Bone marrow (tissue), 2 donors: Measurements from ENCODE around the gene RBM8A.

Experiments
- DNase-seq, 2 donors: peaks; one replicate each; lab custom pipeline; 2025; lab: John Stamatoyannopoulos, UW

RBM8A gene

DNA sequence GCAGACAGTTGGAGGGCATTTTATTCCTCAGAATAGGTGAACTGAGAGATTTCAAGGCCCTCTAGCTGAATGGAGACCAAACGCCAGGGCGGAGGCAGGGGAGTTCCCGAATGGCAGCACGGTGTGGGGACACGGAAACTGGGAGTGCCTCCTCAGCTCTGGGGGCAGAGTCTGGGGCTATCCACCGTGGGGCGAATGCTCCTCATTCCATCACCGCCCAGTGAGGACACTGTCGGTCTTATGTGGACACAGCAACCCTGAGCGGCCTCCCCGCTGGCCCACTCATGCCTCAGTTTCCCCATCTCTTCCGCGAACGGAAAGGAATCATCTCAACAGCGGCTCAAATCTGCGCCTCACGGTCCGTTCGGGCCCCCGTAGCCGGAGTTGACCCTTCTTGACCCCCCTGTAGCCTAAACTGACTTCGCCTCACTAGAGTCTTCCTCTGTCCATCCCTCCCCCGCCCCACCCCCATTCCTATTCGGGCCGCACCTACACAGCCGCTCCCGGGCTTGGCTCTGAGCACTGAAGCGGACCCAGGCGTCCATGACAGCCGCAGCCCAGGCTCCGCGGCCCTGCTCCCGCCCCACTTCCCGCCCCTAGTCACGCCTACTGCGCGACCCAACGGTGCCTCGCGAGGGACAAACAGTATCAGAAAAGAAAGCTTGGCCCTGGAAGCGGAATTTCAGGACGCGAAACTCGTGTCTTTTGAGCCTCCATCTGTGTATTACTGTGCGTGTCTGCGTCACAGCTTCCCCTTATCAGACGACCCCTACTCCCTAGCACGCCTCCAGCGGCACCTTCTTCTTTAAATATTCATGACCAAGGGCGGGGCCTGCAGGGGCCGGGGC is 8.9 kb downstream of the RBM8A start, which contains the start of gene PEX11B:
Gene PEX11B, minus strand, starts transcription at position 574 of the 848 bp plus-strand sequence. Its CDS starts 29 bp downstream, at position 545.
- DNase-seq, result peak; percentile 77 to 98

DNA sequence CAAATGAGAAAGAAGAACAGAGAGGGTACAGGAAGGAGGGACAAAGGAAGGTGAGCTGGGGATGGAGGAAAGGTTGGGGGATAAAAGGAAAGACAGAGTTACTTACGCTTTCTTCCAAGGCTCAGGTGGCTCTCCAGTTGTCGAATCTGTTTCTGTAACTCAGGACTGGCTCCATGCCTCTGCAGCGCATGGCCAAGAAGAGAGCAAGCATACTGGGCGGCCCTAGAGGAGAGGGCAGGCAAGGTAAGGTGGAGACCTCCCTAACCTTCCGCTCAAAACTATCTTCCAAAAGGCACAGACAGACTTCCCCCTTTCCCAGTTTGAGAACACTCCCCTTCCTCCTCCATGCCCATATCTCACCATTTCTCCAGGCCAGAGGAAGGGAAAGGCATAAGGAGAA is 9.7 kb downstream of the RBM8A start:
- no peak for DNase-seq

DNA sequence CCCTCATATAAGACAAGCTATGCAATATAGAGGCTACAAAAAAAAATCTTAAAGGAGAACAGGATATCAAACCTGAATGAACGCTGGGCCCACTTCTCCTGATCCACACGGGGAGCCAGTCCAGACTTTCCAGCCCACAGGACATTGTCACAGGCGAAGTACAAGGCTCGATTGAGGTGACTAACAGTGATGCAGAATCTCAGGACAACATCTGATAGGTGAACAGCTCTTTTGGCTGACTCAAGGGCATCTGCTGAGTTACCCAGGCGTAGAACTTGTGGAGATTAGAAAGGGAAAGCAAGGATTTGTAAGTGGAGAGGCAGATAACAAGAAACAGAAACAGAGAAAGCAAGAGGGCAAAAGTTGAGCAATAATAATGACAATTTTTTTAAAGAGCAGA is 10.5 kb downstream of the RBM8A start:
- DNase-seq, result no peak

DNA sequence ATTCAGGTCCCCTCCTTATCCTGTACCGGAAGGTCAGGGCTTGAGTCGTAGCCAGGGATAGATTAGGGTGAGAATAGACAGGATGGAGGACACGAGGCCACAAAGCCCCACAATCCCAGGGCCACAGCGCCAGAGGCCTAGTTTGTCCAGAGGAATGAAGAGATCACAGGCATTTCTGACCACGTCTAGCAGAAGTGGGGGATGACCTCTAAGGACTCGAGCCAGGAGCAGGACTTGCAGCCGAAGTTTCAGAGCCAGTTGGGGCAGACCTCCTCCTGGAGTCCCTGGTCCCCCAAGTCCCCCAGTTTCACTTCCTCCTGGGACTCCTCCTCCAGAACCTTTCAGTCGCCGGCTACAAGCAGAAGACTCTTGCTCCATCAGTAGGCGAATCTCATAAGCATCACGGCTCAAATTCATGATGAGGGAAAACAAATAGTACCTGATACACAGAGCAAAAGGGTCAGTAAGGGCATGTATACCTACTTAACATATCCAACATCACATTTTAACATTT is 15.1 kb downstream of the RBM8A start:
- DNase-seq, result no peak

DNA sequence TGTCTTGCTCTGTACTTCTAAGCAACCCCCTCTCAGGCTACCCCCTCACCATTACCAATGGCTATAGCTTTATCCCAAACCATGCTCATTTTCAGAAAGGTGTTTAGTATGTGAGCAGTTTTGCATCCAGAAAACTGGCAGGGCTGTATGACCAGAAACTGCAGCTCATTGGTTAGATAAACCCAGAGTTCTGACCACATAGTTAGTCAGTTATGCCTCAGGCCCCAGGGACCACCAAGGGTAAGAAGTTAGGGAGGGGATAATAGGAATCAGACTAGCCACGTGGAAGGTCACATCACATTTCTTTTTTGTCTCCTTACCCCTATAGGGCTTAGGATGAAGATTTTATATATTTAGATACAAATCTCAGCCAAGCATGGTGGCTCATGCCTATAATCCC is 18.6 kb downstream of the RBM8A start:
- no peak for DNase-seq

DNA sequence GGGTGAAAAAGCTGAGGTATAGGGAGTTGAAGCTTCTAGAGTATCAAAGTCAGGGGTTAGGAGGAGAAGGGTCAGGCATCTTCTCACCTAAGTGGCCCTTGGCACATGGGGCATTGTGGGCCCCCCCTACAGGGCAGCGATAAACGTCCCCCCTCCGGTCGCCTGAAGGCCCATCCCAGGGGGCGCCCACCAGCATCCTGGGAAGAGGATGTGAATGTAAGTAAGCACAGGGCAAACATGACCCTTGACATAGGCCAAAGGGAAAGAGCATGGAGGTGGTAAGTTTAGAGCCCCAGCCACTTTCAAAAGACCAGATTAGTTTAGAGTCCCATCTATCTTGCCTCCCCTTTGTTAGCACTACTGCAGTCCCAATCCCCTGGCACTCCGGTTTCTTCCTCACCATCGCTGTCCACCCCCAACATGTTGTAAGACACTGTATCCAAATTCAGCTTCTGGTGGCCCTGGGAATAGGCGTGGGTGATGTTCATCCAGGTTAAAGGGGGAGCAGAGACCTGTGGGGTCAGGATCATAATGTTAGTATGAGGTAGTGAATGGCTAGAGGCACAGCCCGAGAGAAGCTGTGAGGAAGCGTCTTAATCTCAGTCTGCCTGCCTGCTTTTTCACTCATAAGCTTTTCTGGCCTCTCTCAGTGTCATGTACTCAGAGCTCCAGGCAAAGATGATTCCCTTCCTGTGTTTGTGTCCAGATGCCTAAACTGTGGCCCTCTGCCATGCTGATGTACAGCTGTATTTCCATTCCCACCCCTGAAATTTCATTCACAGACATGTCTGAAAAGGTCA is 20.1 kb downstream of the RBM8A start:
- no peak for DNase-seq

DNA sequence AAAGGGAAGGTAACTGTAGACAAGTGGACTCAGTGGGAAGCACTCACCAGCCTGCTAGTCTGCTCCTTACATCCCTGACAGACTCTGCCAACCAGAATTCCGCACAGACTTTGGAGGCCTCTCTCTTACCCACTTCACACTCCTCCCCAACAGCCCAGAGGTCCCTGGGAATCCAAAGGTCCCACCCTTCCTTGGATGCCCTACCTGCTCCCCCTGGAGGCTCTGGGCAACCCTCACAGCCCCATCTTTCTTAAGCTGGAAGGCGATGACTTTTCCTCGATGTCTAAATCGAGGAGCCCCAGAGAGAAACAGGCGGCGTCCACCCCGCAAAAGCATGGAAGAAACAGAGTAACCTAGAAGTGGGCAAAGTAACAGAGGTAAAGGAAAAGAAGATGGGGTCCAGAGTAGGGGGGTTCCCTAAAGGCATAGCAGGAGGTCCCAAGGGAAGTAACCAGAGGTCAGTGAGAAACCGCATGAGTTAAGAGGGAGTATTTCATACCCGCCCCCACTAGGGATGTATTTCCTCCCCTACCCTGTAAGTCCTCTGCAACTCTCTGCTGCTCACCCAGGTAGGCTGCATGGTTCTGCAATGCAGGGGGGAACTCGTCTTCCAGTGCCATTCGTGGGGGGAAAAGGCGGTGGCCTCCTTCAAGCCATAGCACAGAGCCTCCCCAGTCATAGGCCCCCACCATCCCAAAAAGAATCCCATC is 25.8 kb downstream of the RBM8A start:
- no peak for DNase-seq

DNA sequence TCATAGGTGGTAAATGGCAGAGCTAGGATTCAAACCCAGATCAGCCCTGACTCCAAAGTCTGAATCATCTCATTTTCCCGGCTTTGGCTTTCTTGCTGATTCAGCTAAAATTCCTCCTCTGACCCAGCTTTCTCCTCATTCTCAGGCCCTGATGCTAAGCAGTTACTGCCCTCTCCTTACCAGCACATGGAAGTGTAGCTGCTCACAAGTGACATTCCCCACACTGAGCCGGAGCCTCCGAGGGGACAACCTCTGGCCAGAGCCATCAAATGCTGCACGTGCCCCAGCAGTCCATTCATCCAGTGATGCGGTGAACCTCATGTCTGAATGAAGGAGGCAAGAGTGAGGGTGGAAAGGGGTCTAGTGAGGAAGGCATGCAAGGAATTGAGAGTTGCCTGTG is 28.5 kb downstream of the RBM8A start:
- no peak for DNase-seq

DNA sequence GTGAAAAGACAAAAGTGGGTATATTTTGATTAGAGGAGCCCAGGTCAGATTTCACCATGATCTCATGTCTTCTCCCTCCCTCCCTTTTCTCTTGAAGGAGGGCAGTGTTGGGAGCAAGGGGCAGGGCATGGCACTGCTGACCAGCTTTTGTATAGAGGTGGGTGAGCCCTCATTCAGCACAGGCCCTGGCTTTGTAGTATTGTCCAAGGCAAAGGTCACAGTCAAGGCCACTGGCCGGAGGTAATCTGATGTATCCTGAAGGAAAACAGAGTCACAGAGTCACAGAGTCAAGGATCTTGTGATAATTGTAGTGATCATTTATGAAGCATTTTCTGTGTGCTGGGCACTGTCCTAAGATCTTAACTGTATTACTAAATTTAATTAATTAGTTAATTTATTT is 29.3 kb downstream of the RBM8A start:
- DNase-seq, result no peak

DNA sequence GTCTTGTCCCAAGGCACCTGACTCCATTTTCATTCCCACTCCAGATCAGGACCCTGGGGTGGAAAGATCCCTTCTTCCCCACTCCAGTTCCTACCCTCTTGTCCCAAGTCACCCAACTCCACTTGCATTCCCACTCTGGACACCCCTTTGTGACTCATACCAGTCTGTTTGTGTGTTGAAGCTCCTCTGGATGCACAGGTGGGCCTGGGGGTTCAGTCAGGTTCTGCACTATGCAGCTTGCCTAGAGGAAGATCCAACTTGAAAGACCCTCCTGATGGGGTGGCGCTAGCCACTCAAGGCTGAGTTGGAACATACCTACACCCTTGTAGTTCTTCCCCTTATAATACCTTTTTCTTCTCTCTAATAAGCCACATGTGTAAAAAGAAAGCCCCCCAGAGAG is 31.8 kb downstream of the RBM8A start:
- DNase-seq, result no peak

DNA sequence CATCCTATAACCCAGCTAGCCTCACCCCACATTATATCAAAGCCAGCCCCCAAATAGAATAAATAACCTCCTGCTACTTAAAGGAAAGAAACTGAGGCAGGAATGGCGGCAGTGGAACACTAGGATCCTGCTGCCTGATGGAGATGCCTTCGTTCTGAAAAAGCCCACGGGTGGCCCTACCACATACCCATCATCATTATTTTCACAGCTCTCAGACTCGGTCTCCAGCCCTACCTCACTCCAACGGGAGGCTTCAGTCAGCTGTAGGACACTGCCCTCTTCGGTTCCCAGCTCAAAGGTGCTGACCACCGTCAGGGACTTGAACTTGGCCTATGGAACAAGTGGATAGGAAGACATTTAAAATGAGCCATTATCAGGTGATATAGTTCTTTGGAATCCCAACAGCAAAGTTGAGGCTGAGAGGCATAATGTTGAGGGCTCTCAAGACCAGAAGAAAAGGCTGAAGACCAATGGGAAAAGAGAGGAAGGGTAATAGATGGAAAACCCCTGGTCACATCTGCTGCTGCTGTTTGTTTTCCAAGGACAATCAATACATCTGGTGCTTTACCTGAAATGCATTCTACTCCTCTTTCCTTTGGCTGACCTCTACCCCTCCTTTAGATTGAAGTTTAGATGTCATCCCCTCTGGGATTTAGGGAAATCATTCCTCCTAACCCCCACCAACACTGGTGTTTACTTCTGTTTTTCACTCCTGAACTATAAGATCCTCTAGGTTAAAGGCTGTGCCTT is 33.8 kb downstream of the RBM8A start:
- DNase-seq, result no peak

DNA sequence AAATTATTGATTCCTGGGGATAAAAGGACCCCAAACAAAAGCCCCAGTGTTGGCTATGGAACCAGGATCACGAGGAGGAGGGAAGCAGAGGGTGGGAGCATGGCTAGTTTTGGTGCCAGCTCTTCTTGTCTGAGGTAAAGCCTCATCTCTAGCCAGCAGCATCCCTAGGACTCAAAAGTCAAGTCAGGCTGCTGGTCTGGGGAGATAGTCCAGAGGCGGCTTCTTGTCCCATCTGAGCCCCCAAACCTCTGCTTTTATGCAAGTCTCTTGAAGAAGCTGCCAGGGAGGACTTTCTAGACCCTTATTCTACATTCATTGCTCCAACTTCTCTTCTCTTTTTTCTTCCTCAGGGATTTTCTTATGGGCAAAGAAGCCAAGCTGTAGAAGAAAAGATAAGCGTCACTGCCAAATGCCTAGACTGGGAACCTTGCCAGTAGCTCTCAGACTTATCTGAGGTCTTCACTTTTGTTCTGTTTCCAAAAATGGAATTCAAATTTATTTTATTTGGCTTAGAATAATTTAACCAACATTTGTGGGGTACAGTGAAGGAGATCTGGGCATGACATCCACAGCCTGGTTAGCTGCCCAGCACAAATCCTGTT is 34.7 kb downstream of the RBM8A start:
- no peak for DNase-seq

DNA sequence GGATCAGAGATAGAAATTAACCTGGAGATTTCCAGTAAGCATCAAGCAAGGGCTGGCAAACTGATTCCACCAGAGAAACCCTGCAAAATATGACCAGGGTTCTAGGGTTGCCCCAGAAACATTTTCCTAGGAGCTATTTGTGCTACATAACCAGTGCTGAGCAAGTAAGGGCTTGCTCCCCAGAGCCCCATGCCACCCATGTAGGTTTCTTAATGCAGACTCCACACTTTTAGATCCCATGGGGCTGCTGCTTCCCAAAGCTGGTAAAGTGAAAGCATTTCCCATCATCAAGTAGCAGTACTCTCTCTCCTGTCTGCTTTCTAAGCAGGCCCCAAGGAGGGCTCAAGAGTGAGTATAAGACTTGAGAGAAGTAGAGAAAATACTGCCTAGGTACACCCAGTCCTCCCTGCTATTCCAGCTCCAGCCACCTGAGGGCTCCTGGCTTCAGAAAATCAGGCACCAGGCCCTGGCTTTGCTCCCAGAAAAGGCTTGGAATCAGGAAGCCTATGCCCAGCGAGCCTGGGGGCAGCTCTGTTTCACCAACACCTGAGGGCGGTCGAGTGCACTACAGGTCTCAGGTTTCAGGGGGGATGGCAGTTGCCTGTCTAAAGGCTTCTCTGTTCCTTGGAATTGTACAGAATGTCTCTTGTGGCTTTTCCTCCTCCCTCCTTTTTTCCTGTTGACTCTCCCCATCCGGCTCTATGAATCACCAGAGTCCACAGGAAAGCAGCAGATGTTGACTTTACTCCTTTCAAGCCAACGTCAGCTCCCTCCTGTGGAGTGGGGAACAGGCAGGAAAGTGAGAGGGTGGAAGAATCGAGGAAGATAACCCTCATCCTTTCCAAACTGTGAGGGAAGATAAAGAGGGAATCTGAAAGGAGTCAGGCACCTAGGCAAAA is 35.4 kb downstream of the RBM8A start:
- peak; percentile 8 to 62 for DNase-seq

DNA sequence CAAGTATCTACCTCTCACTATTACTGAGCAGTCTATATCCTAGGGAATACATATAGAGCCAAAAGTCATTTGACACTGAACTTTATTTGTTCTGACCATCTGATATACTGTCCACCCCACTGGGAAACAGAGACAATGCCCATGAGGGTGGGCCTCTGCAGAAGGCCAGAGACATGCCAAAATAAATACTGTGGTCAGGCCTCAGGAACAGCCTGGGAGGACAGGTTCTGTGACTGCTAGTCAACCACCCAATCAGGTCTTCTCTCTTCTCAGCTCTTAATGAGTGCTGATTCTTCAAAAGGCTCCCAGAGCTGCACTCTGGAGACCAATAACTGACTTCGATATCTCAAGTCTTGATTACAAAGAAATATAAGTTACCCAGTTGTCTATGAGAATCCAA is 36.1 kb downstream of the RBM8A start:
- no peak for DNase-seq

DNA sequence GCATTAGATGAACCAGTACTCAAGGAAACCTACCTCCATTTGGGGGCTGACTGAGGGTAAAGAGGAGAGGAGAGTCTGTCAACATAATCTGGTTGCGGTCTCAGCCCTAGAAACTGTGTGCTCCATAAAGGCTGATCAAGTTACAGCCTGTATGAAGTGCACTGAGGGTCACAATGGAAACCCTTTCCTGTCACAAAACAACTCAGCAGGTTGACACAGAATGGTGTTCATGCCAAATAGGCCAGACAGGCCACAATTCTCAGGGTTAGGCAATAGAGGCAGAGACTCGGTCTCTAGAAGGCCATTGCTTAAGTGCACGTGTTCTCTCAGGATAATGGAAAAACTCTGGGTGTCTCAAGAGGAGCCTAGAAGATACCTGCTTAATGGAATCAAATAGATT is 37.6 kb downstream of the RBM8A start:
- no peak for DNase-seq

DNA sequence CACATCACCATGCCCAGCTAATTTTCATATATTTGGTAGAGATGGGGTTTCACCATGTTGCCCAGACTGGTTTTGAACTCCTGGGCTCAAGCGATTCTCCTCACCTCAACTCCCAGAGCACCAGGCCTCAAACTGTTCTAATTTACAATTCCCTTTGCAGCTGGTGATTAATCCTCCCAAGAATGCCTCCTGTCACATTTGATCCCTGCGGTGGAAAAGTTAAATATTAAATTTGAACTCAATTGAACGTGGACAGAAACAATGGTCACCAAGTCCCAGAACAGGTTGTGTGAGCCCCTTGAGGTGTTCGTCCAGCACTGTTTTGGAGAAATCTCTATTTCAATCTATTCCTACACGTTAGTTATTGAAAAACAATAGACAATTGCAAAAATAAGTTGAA is 39.7 kb downstream of the RBM8A start:
- no peak for DNase-seq

DNA sequence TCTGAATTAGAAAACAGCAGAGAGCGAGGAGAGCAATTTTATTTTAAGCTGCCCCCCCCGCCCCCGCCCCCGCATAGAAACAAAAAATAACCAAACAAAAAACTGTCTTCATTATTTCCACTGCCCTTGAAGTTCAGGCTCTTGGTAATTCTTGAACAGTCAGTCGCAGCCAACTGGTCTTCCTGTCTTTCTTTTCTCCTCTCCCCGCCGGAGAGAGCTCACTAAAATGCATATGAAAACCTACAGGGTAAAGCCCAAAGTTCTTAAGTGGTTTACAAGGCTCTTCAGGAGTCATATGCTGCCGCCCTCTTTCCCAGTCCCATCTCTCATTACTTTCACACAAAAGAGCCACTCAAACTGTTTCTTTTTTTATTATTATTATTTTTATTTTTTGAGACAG is 40.5 kb downstream of the RBM8A start:
- no peak for DNase-seq

DNA sequence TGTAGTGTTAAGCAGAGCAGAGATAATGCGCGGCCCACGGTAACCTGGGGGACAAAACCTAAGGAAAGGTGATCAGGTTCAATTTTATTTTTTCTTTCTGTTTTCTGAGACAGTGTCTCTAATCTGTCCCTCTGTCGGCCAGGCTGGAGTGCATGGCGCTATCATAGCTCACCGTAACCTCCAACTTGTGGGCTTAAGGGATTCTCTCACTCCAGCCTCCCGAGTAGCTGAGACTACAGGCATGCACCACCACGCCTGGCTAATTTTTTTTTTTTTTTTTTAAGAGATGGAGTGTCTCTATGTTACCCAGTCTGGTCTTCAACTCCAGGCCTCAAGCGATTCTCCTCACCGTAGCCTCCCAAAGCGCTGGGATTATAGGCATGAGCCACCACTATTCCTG is 40.9 kb downstream of the RBM8A start:
- no peak for DNase-seq

DNA sequence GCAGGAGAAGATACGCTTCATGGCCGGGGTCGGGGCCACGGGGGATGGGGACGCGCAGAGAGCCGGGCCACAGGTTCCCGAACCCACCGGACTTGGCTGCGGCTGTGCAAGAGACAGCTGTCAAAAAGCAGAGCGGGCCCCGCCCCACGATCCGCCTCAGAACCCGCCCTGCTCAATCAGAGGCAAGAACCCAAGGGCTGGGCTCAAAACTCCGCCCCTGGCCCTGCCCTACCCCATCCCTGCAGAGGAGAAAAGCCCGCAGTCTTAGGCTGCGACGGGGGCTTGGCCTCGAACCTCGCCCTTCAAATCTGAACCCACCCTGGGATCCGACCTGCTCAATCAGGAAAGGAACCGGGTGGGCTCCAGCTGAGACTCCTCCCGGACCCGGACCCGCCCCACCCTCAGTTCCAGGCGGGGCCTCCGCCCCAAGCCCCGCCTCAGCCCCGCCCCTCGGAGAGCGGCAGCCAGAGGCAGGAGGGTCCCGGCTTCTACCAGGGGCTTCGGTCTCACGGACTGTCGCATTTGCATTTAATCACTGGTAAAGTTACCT is 41.5 kb downstream of the RBM8A start, which contains the start of gene ANKRD35:
Gene ANKRD35, minus strand, starts transcription at position 129 of the 550 bp plus-strand sequence. Its CDS starts 108 bp downstream, at position 21.
- peak; percentile 55 to 67 for DNase-seq

DNA sequence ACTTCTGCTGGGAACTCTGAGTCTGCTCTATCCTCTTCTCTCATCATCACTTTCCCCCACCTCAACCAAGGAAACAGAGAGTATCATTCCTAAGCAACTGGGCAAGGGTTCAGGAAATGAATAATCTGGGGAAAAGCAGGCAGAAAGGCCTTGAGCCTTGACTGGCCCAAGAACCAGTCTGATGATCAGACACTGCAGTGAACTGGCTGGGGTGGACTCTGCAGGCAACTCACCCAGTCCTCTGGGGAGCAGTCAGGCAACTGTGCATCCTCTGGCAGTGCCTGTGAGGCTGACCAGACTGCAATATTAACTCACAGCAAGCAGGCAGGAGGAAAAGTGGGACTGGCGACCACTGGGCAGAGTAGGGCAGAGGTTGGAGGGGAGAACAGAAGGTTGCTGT is 42.6 kb downstream of the RBM8A start:
- DNase-seq, result no peak
